MCF 10A (cell line): Measurements from ENCODE around the gene RAD51B. TPM values are rescaled to one million over a fixed set of nuclear protein-coding genes. Genes with fewer than 3 reads are reported as not detected.

Experiments used
- BruUV-seq: library from RNA; stranded (reverse); fragments of 400-500 nt; replicated peaks from 2 replicates; lab custom pipeline; 2021; lab: Mats Ljungman, UMichigan
- CTCF ChIA-PET: fragments of 300-600 bp; sonication (Branson Sonifier 250); formaldehyde crosslinking; extraction: SDS; loops from one replicate; lab custom pipeline; 2021; ENCODE audit warnings: antibody characterized with exemption, inconsistent platforms; lab: Yijun Ruan, JAX
- POLR2A ChIA-PET: fragments of 300-600, 350-650 bp; sonication (Branson Sonifier 250); formaldehyde crosslinking; extraction: SDS; loops from one replicate; lab custom pipeline; 2020; ENCODE audit warnings: antibody characterized with exemption, inconsistent platforms; lab: Yijun Ruan, JAX
- DNase-seq: peaks from one replicate; pipeline ENCODE4 v3.0.0-alpha.2; 2018; ENCODE audit not compliant: unreplicated experiment
- H3K27ac Mint-ChIP-seq: one replicate; pipeline ENCODE4 v1.8.0; 2022; ENCODE audit warnings: mild to moderate bottlenecking, low read depth, mixed read lengths; ENCODE audit not compliant: unreplicated experiment
- H3K27me3 Mint-ChIP-seq: one replicate; pipeline ENCODE4 v1.8.0; 2022; ENCODE audit warnings: mixed read lengths; ENCODE audit not compliant: insufficient read depth, unreplicated experiment
- H3K36me3 Mint-ChIP-seq: one replicate; pipeline ENCODE4 v1.8.0; 2022; ENCODE audit warnings: mild to moderate bottlenecking, moderate library complexity, mixed read lengths; ENCODE audit not compliant: insufficient read depth, unreplicated experiment
- H3K4me1 Mint-ChIP-seq: one replicate; pipeline ENCODE4 v1.8.0; 2022; ENCODE audit warnings: mixed read lengths; ENCODE audit not compliant: insufficient read depth, unreplicated experiment
- H3K4me3 Mint-ChIP-seq: one replicate; pipeline ENCODE4 v1.8.0; 2022; ENCODE audit warnings: mild to moderate bottlenecking, moderate library complexity, mixed read lengths; ENCODE audit not compliant: unreplicated experiment
- H3K9me3 Mint-ChIP-seq: one replicate; pipeline ENCODE4 v1.8.0; 2022; ENCODE audit warnings: mixed read lengths; ENCODE audit not compliant: unreplicated experiment
- intact Hi-C: fragments of 100-400 bp; cut with micrococcal nuclease; formaldehyde crosslinking; loops from 2 replicates; pipeline ENCODE4 v1.14.1; 2022
- total RNA-seq: library from RNA; stranded (reverse); gene quantifications from 2 replicates; pipeline ENCODE4 v1.2.3, GENCODE V29; 2022
- TF ChIP-seq, protein P1 (sequence below): fragments of 200-600 bp; IDR thresholded peaks from one replicate; pipeline ENCODE4 v1.8.0; 2022; ENCODE audit warnings: antibody characterized with exemption, mild to moderate bottlenecking; ENCODE audit not compliant: unreplicated experiment

Gene RAD51B
- total RNA-seq, 1 experiment from 2014 or later, result 14.6 TPM

DNA sequence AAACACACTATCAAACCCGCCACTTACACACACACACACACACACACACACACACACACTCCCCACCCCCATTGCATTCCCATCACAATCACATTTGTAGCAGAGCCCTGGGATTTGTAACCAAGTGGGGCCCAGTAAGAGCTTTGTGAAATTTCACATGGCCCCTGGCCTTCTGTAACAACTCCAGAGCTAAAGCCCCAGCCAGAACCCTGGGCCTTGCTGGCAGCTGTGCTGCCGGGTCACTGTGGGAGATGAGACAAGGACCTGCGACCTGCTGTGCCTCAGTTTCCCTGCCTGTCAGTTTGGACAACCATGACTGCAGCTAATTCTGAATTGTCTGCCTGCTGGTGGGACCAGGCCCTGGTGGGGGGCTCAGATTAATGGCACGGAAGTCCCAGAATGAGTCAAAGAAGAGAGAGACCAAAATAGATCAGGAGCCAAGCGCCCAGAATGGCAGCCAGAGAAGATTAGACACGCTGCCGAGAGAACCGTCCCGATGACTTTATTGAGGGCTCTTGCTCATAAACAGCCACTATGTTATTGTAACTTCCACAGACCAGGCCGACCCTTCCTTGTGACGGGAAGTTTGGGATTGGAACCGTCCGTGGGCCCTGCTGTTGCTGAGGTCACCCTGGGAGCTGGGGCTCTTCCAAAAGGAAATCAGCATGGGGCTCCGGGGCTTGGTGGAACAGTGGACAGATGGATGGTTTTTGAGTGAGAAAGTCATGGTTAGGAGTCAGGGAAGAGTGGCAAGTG lies 850.2 kb downstream of the RAD51B start:
- H3K9me3 Mint-ChIP-seq, result no peaks in the 10 kb centered on the region
- H3K36me3 Mint-ChIP-seq, result peaks cover 6% of the 10 kb centered on the region
- intact Hi-C loops, result no loop called here
- TF ChIP-seq, protein P1, sequence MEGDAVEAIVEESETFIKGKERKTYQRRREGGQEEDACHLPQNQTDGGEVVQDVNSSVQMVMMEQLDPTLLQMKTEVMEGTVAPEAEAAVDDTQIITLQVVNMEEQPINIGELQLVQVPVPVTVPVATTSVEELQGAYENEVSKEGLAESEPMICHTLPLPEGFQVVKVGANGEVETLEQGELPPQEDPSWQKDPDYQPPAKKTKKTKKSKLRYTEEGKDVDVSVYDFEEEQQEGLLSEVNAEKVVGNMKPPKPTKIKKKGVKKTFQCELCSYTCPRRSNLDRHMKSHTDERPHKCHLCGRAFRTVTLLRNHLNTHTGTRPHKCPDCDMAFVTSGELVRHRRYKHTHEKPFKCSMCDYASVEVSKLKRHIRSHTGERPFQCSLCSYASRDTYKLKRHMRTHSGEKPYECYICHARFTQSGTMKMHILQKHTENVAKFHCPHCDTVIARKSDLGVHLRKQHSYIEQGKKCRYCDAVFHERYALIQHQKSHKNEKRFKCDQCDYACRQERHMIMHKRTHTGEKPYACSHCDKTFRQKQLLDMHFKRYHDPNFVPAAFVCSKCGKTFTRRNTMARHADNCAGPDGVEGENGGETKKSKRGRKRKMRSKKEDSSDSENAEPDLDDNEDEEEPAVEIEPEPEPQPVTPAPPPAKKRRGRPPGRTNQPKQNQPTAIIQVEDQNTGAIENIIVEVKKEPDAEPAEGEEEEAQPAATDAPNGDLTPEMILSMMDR, result no peak
- CTCF ChIA-PET, result interaction anchor here (0.6 kb wide), 1 partner anchor 735 kb away, joined by 3 read pairs; no protein-coding TSS in a partner anchor
- no peak for DNase-seq
- no peaks in the 10 kb centered on the region for H3K27me3 Mint-ChIP-seq
- H3K27ac Mint-ChIP-seq, result no peak overlapping the region
- H3K4me1 Mint-ChIP-seq, result peaks cover 28% of the 10 kb centered on the region
- no TSS peak for BruUV-seq
- no peak overlapping the region for H3K4me3 Mint-ChIP-seq
- POLR2A ChIA-PET, result interaction anchor here (0.6 kb wide), 1 partner anchor 156 kb away, joined by 3 read pairs; no protein-coding TSS in a partner anchor

DNA sequence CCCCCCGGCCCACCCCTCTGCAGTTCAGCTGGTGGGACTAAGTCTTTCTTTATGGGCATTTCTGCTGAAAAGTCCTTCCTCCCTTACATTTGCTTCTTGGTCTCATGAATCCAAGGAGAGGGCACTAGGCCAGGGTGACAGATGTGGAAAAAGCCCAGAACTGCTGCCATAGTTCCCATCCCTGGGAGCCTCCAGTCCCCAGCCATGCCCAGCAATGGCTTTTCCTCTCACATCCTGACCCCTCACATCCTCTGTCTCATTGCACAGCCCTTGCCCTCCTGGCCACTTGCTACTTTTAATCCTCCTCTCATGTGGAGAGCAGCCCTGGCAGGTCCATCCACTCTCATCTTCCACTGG lies 850.8 kb downstream of the RAD51B start:
- Mint-ChIP-seq H3K4me3 (no peak overlapping the region), H3K36me3 (peaks cover 6% of the 10 kb centered on the region), H3K27me3 (no peaks in the 10 kb centered on the region), H3K9me3 (no peaks in the 10 kb centered on the region), H3K27ac (no peak overlapping the region), H3K4me1 (peaks cover 28% of the 10 kb centered on the region)
- TF ChIP-seq, protein P1, result no peak
- intact Hi-C loops, result no loop called here
- BruUV-seq, result no TSS peak
- ChIA-PET POLR2A (no interaction called here), CTCF (no interaction called here)
- DNase-seq, result no peak

DNA sequence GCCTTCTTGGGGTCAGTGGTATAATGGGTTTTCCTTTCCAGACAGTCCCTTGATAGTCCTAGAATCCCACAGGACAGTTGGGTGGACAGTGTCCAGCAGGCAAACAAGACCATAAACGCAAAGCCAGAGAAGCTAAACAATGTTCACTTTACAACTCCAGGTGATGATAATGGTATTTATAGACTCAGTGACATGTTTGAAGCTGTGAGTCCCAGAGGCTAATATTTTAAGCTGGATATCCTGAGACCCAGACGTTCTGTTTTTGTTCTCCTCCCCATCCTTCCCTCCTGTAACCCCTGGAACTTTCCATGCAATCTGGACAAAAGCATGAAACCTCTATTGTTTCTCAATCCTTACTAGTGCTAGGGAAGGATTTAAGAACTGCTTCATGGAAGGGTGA lies 852.3 kb downstream of the RAD51B start:
- H3K27ac Mint-ChIP-seq, result no peak overlapping the region
- no TSS peak for BruUV-seq
- TF ChIP-seq, protein P1, result no peak
- no peak overlapping the region for H3K4me3 Mint-ChIP-seq
- intact Hi-C loops, result no loop called here
- H3K36me3 Mint-ChIP-seq, result peaks cover 6% of the 10 kb centered on the region
- POLR2A ChIA-PET, result interaction anchor here (0.7 to 1.6 kb wide), 3 partner anchors 11 to 116 kb away, joined by 3 to 4 read pairs (median 3); no protein-coding TSS in a partner anchor
- H3K9me3 Mint-ChIP-seq, result no peaks in the 10 kb centered on the region
- DNase-seq, result no peak
- no peaks in the 10 kb centered on the region for H3K27me3 Mint-ChIP-seq
- H3K4me1 Mint-ChIP-seq, result peaks cover 33% of the 10 kb centered on the region
- CTCF ChIA-PET, result no interaction called here

DNA sequence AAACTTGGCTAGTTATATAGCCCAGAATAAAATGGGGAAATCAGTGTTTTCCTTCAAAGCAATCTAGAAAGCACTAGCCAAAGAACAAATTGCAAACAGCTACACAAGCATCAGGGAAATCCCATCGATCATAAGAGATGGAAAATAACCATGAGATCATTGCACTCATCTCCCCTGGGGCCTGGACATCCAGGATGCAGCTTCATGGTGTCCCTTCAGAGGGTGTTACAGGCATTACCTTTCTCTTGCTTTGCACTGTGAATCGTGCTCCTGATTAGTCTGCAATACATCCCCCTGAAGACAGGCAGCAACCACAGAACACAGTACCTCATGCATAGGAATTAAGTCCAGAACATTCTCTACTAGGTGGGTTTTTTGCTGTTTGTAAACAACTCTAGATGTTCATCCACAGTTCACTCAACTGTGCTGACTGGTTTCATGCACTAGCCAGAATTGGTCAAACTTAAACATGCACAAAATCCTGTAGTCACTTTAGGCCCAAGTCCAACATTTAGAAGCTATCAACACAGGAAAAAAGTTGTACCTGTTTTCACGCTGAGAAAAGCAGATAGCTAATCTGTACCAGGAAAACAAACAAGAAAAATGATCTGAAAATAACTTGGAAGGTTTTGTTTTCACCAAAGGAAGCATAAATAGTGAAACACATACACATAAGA lies 853.2 kb downstream of the RAD51B start:
- no peaks in the 10 kb centered on the region for H3K27me3 Mint-ChIP-seq
- TF ChIP-seq, protein P1, result no peak
- no peak overlapping the region for H3K4me3 Mint-ChIP-seq
- no TSS peak for BruUV-seq
- CTCF ChIA-PET, result no interaction called here
- DNase-seq, result no peak
- POLR2A ChIA-PET, result interaction anchor here (0.6 to 1.6 kb wide), 4 partner anchors 10 to 815 kb away, joined by 3 to 4 read pairs (median 3); no protein-coding TSS in a partner anchor
- H3K4me1 Mint-ChIP-seq, result peaks cover 32% of the 10 kb centered on the region
- intact Hi-C loops, result no loop called here
- no peak overlapping the region for H3K27ac Mint-ChIP-seq
- peaks cover 6% of the 10 kb centered on the region for H3K36me3 Mint-ChIP-seq
- no peaks in the 10 kb centered on the region for H3K9me3 Mint-ChIP-seq
